SIG-M5 (cell line): ENCODE measurements around the gene TAS2R50.
"Not testable (repeated sequence)": the region's sequence is repeated elsewhere in the genome, so short reads cannot be mapped to it uniquely, and the experiment has no call there.

Source experiments
- DNase-seq: peaks from one replicate; lab custom pipeline; 2025; lab: John Stamatoyannopoulos, UW

The TAS2R50 gene, protein sequence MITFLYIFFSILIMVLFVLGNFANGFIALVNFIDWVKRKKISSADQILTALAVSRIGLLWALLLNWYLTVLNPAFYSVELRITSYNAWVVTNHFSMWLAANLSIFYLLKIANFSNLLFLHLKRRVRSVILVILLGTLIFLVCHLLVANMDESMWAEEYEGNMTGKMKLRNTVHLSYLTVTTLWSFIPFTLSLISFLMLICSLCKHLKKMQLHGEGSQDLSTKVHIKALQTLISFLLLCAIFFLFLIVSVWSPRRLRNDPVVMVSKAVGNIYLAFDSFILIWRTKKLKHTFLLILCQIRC

DNA sequence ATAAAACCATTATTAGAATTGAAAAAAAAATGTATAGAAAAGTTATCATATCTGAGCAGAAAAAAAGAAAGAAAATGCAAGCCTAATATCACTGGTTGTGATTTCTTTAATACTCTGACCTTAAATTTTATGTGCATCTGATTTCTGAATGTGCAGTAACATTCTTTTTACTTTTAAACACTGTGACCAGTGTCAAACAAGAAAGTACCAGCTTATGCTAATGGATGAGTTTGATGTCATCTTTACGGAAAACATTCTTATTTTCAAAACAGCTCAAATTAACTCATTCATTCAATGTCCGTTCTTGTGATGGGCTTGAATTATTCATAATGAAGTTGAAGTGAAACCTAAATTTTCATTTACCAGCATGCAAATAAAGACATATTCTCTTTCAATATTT lies at the start of gene TAS2R50:
TAS2R50 (minus strand) TSS at position 101 of the 400 bp plus-strand sequence; CDS start at position 49, 52 bp downstream.
- DNase-seq = no peak

DNA sequence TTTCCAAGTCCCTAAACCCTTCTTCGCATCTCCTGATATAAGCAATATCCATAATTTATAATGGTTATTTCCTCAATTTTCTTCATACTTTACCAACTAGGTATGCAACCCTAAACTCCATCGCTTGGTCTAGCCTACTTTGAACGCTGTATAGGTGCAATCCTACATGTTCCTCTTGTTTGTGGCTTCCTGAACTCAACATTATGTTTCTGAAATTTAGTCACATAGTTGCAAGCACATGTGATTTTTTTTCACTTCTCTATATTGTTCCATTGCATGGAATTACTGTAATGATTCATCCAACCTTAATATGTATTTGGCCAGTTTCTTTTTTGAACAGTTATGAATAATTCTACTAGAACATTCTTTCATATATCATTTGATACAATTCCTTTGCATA lies 47.2 kb upstream of the TAS2R50 start:
- DNase-seq = not testable (repeated sequence)

DNA sequence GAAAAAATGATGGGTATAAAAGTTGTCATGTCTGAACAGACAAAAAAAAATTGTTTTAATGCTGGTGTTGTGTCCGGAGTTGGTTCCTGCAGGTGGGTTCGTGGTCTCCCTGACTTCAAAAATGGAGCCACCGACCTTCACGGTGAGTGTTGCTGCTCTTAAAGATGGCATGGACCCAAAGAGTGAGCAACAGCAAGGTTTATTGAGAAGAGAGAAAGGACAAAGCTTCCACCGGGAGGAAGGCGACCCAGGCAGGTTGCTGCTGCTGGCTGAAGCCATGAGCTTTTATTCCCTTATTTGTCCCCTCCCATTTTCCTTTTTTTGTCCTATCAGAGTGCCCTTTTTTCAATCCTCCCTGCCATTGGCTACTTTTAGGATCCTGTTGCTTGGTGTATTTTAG lies 44.6 kb upstream of the TAS2R50 start, which contains the start of gene TAS2R31:
TAS2R31 (minus strand) TSS at position 101 of the 400 bp plus-strand sequence; CDS start at position 29, 72 bp downstream.
- DNase-seq = no peak

DNA sequence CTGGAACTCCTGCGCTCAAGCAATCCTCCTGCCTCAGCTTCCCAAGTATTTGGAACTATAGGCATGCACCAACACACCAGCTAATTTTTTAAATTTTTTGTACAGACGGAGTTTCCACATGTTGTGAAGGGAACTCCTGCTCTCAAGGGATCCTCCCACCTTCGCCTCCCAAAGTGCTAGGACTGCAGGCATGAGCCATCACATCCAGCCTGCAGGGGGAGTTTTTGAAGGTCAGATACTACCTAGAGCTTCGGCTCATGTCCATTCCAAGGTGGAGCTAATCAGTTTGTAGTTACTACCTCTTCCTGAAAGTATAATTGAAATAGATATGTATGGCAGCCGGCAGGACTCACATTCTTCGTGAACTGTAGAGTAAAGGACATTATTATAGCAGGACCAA lies 39.4 kb upstream of the TAS2R50 start:
- no peak for DNase-seq

DNA sequence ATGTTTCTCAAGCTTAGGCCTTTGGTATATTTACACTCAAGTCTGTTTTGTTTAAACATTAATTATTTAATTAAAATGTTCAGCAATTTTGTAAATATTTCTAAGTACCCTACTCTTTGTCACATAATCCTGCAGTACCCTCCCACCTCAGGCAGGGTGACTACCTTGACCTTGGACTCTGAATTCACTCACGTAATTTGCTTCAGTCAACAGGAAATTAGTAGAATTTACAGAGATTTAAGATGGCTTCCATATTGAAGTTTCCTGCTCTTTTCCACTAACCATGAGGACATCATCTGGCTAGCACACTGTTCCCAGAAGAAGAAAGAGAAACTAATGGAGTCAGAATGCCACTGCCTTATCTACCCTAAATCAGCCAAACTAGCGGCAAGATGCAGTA lies 36.7 kb upstream of the TAS2R50 start:
- no peak for DNase-seq

DNA sequence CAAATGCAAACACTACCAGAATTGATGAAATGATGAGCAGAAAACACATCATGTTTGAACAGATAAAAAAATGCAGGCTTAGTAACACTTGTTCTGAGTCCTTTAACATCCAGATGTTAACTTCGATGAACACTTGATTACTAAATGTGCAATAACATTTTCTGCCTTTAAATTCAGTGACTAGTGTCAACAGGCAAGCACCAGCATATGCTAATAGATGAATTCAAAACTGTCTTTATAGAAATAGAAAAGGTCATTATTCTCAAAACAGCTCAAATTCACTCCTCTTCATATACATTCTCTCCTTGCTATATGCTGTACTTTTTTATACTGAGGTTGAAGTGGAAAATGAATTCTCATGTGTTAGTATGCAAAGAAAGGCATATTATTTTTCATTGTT lies 35.8 kb upstream of the TAS2R50 start, which contains the start of gene TAS2R19:
TAS2R19 (minus strand) TSS at position 101 of the 400 bp plus-strand sequence; CDS start at position 52, 49 bp downstream.
- DNase-seq = no peak

DNA sequence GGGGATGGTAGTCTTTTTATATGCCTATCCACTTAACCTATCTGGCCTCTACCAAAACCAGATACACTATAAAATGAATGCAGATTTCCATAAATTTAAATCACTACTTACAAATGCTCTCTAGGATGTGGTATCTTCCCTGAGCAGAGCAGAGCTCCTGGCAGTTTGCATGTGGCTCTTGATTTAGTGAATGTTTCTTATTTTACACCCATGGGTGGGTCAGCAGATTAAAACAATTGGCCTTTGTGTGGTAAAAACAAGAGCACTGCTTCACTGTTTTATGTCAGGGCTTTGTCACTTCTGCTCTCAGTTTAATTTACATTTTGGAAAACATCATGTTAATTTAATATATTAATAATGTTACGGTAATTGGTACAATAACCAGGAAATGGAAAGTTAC lies 30.2 kb upstream of the TAS2R50 start:
- DNase-seq = no peak

DNA sequence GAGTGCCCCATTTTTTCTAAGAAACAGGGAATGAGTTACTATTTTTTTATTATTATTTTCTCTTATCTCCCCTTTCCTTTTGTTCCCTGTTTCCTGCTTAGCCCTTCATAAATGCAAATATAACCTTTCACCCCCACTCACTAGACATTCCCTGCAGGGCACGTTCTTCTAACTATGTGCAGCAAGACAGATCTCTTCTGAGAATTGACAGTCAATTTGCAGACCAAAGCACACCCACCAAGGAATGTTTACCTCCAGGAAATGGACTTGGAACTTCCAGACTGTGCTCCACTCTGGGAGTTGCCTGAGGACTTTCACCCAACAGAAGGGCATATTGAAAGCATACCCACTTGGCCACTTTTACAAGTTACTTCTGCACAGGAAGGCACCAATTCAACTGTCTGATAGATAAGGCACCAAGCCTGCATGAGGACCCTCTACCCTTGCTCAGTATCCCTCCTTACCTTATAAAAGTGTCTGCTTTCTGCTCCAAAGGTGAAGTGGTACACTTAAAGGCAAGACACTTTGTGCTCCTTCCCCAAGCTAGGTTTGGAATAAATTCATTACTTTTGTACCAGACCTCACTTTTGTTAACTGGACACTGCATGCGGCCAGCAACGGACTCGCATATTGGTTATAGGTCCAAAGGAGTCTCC lies 29.2 kb upstream of the TAS2R50 start:
- no peak for DNase-seq

DNA sequence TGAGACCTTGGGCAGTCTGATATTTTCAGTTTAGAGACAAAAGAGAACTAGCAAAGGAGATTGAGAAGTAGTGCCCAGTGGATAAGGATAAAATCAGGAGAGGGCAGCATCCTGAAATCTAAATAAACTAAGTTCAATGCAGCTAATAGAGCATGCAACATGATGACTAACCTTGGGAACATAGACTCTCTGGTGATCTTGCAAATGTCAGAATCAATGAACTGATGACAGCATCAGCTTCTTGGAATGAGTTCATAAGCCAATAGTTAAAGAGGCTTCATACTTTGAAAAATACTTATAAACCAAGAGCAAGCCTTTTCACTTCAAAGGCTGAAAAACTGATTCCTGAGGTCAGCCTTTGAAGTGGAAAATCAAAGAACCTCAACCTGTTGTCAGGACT lies 27.5 kb upstream of the TAS2R50 start:
- no peak for DNase-seq

DNA sequence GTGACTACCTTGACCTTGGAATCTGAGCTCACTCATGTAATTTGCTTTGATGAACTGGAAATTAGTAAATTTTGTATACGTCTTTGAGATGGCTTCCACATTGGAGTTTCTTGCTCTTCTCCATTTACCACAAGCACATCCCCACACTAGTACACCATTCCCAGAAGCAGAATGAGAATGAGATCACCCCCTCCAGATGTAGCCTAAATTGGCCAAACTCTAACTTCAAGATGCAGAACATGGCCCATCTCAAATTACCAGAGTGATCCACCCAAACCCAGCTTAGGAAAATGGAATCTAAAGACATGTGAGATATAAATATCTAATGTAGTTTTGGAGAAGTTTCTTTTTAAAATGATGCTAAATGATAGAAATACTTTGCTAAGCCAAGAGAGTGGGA lies 20.9 kb upstream of the TAS2R50 start:
- no peak for DNase-seq

DNA sequence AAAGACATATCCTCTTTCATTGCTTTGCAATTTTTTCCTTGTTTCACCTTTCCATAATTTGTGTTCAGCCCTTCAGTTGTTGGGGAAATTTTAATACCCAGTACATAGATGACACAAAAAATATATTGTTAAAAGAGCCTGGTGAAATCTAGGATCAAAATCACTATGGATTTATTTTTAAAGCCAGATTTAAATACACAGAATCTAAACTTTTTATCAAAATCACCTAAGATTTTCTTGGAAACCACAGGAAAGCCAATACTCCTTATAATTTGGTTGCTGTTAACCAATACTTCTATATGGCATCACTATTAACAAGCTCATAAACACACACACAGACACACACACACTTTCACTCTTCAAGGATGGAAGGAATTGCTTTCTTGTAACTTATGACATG lies 11.5 kb upstream of the TAS2R50 start, which contains the start of gene TAS2R20:
TAS2R20 (minus strand) TSS at position 101 of the 400 bp plus-strand sequence. CDS start 429 bp downstream, outside the sequence.
- no peak for DNase-seq

DNA sequence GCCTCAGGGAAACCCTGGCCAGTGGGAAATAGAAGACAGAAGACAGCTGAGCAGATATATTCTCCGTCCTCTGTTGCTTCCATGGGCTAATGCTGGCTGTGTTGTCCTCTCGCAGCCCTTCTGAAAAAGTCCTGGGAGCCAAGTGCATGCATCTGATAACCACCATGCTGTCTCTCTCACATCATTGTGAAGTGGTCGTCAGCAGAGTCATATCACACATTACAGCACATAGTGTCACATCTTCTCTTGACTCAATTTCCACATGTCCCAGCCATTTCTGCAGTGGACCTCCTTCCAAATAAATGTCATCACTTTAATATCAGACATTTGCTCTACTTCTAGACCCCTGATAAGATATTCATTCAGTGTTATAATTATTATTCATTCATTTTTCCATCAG lies 7.6 kb upstream of the TAS2R50 start:
- DNase-seq = no peak

DNA sequence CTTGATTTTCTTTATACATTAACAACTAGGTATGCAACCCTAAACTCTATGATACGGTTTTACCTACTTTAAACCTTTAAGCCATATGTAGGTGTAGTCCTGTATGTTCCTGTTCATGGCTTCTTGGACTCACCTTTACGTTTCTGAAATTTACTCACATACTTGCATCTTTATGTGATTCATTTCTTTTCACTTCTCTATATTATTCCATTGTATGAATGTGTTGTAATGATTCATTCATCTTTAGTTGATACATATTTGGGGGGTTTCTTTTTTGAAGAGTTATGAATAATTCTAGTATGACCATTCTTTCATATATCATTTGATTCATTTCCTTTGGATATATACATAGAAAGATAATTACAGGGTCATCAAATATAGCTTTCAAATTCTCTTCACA lies 2.4 kb upstream of the TAS2R50 start:
- DNase-seq = no peak

DNA sequence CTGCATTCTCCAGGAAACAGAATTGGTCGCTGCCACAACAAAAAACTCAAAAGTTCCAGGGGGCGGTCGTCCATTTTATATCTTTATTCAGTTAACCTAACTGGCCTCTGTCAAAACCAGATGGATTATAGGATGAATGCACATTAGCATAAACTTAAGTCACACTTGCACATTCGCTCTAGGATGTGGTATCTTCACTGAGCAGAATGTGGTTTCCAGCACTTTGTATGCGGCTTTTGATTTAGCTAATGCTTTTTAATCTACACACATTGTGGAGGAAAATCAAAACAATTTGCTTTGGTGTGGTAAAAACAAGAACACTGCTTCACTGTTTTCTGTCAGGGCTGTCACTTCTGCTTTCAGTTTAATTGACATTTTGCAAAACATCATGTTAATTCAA lies 4.5 kb downstream of the TAS2R50 start:
- no peak for DNase-seq

DNA sequence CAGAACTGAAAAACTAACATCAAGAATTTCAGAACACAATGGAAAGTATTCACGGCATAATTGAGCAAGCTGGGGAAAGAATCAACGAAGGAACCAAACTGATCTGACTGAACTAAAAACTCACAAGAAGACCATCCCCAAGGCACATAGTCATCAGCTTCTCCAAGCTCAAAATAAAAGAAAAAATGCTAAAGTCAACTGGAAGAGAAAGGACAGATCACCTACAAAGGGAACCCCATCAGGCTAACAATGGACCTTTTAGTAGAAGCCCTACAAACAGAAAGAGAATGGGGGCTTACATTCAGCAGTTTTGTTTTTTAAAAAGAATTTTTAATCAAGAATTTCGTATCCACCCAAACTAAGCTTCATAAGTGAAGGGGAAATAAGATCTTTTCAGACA lies 11.7 kb downstream of the TAS2R50 start:
- no peak for DNase-seq

DNA sequence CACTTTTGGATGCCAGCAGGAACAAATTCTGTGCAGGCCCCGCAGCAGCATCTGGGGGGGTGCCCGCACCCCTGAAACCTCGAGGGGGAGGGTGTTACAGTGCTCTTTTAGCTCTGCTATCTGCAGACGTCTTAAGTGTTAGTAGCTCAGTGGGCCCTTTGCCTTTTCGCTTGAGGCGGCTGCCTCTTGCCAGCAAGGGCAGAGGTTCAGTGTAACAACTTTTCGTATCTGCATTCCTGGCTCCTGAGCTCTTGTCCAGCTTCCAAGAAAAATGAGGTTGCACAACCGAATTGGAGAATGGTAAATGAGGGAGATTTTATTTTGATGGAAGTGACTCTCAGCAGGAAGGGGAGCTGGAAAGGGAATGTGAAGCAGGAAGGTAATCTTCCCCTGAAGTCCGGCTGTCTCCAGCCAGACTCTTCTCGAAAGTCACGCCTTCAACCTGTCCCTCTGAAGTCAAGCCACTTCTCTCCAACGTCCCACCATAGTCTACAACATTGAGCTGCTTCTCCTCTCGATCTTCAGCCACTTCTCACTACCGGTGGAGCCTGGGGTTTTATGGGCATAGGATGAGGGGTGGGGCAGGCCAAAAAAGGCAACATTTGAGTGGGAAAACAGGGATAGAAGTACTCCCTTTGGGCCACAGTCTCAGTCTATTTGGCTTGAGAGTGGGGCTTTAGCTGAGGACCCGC lies 17.8 kb downstream of the TAS2R50 start:
- no peak for DNase-seq

DNA sequence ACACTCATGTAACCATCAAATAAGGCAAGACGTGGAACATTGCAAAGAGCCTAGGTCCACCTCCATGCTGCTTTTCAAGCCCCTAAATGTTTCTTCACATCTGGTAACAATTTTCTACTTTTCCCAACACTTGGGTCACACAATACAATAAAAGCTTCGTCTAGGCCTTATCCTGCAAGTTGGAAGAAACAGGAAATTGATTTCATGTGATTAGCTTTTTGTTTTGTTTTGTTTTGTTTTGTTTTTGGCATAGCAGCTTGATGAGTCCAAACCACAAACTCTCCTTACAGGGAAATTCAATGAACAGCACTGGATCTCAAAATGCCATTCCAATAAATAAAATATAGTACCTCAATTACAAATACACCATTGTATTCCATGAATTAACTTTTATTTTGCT lies 19.3 kb downstream of the TAS2R50 start:
- no peak for DNase-seq

DNA sequence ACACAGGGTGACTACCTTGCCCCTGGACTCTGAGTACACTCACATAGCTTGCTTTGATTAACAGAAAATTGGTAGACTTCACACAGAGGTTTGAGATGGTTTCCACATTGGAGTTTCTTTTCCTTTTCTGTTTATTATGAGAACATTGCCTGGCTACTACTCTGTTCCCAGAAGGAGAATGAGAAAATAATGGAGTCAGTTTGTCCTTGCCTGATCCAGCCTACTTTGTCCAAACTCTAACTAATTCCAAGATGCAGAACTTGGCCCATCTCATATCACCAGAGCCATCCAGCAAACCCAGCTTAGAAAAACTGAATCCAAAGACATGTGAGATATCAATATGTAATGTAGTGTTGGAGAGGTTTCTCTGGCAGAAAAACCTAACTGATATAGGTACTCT lies 20.4 kb downstream of the TAS2R50 start:
- no peak for DNase-seq

DNA sequence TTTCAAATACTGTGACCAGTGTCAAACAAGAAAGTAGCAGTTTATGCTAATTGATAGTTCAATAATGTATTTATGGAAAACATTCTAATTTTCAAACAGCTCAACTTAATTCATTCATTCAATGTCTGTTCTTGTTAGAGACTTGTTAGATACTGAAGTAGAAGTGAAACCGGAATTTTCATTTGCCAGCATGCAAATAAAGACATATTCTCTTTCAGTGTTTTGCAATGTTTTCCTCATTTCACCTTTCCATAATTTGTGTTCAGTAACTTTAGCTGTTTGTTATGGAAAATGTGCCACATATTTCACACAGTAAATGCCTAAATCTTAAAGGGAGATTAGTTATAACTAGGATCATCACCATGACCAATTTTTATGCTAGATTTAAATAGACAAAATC lies 21.2 kb downstream of the TAS2R50 start:
- no peak for DNase-seq

DNA sequence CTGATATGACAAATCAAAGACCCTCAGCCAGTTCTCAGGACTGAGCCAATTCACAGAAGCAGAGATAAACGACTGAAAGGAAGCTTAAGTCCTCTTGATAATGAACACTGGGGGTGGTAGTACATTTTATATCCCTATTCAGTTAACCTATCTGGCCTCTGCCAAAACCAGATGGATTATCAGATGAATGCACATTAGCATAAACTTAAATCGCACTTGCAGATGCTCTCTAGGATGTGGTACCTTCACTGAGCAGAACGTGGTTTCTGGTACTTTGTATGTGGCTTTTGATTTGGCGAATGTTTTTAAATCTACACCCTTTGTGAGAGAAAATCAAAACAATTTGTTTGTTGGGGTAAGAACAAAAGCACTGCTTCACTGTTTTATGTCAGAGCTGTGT lies 26.5 kb downstream of the TAS2R50 start:
- DNase-seq = no peak

DNA sequence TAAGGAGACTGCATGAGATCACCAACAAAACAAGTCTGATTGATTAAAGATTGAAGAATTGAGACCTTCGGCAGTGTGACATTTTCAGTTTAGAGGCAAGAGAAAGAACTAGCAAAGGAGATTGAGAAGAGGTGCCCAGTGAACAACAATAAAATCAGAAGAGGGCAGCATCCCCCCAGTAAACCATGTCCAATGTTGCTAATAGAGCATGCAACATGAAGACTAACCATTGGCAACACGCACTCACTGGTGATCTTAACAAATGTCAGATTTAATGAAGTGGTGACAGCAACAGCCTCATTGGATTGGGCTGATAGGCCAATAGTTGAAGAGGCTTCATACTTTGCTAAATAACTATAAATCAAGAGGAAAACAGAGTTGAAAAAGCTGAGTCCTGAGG lies 26.9 kb downstream of the TAS2R50 start:
- no peak for DNase-seq

DNA sequence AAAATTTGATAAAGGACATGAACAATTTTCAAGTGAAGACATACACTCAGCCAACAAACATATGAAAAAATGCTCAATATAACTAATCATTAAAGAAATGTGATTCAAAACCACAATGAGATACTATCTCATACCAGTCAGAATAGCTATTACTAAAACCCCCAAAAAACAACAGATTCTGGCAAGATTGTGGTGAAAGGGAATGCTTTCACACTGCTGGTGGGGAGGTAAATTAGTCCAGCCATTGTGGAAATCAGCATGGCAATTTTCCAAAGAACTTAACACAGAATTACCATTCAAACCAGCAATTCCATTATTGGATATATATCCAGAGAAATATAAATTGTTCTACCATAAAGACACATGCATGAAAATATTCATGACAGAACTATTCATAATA lies 29.0 kb downstream of the TAS2R50 start:
- DNase-seq = no peak

DNA sequence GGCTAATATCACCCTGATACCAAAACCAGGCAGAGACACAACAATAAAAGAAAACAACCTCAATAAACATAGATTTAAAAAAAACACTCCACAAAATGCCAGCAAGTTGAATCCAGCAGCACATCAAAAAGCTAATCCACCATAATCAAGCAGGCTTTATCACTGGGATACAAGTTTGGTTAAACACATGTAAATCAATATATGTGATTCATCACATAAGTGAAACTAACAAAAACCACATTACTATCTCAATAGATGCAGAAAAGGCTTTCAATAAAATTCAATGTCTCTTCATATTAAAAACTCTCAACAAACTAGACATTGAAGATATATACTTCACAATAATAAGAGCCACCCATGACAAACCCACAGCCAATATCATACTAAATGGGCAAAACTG lies 30.6 kb downstream of the TAS2R50 start:
- no peak for DNase-seq
